Stimulated activated CD4-positive, alpha-beta T cell treated with anti-CD3 and anti-CD28 coated beads, Interleukin-1b, Interleukin-23, amount 100 ng/mL, for 1 hour (primary cell): ENCODE measurements around the gene DNM3.

Experiments
- DNase-seq, 2 donors: peaks; one replicate each; pipeline ENCODE4 v3.0.0-alpha.2; 2020; ENCODE audit warnings: low read depth in 2 of 2

DNM3 gene

GRCh38 chr1:172105230-172105629 lies 263.9 kb downstream of the DNM3 start:
- no peak for DNase-seq

GRCh38 chr1:172107316-172107975 lies 266.1 kb downstream of the DNM3 start:
- DNase-seq, result no peak

GRCh38 chr1:172108161-172108893 lies 267.0 kb downstream of the DNM3 start:
- no peak for DNase-seq

GRCh38 chr1:172109359-172109758 lies 268.1 kb downstream of the DNM3 start:
- DNase-seq, result no peak

- no peak for DNase-seq
Observed at GRCh38 chr1:172112576-172112975, 271.3 kb downstream of the DNM3 start.

GRCh38 chr1:172117800-172118199 lies 276.5 kb downstream of the DNM3 start:
- no peak for DNase-seq

GRCh38 chr1:172118618-172119017 lies 277.3 kb downstream of the DNM3 start:
- no peak for DNase-seq

- DNase-seq, result no peak
Observed at GRCh38 chr1:172119184-172119583, 277.9 kb downstream of the DNM3 start.

GRCh38 chr1:172120381-172120780 lies 279.1 kb downstream of the DNM3 start:
- no peak for DNase-seq

GRCh38 chr1:172121081-172121717 lies 279.9 kb downstream of the DNM3 start:
- no peak for DNase-seq

- DNase-seq, result no peak
Observed at GRCh38 chr1:172122381-172122780, 281.1 kb downstream of the DNM3 start.

GRCh38 chr1:172125250-172125649 lies 284.0 kb downstream of the DNM3 start:
- no peak for DNase-seq

GRCh38 chr1:172125812-172126430 lies 284.6 kb downstream of the DNM3 start:
- DNase-seq, result no peak

- DNase-seq, result no peak
Observed at GRCh38 chr1:172132836-172133235, 291.5 kb downstream of the DNM3 start.

GRCh38 chr1:172134087-172134731 lies 292.9 kb downstream of the DNM3 start:
- DNase-seq, result no peak

GRCh38 chr1:172135076-172135672 lies 293.9 kb downstream of the DNM3 start:
- no peak for DNase-seq

- DNase-seq, result no peak
Observed at GRCh38 chr1:172135978-172136610, 294.8 kb downstream of the DNM3 start.

GRCh38 chr1:172136925-172137324 lies 295.6 kb downstream of the DNM3 start:
- no peak for DNase-seq

GRCh38 chr1:172137703-172138454 lies 296.6 kb downstream of the DNM3 start:
- DNase-seq, result no peak

GRCh38 chr1:172138634-172139033 lies 297.3 kb downstream of the DNM3 start:
- no peak for DNase-seq
